SK-N-SH (cell line): ENCODE data around the gene NELFA.

ENCODE experiments used
- CHD2 ChIP-seq: fragments of 150-350 bp; IDR thresholded peaks from 2 replicates; pipeline ENCODE4 v1.6.1; 2018; ENCODE audit warnings: low read length; ENCODE audit not compliant: partially characterized antibody
- CTCF ChIP-seq: fragments of 200-600 bp; sonication (generic); IDR thresholded peaks from 2 replicates; pipeline ENCODE4 v1.6.1; 2017; ENCODE audit warnings: antibody characterized with exemption, mild to moderate bottlenecking, moderate library complexity
- EZH2phosphoT487 ChIP-seq: fragments of 200-600 bp; sonication (generic); IDR thresholded peaks from 2 replicates; pipeline ENCODE4 v1.6.1; 2017; ENCODE audit warnings: low read depth, mixed run types, mild to moderate bottlenecking, antibody characterized with exemption, moderate library complexity, borderline replicate concordance
- PBX3 ChIP-seq: IDR thresholded peaks from 2 replicates; pipeline ENCODE4; 2012
- POLR2AphosphoS5 ChIP-seq: IDR thresholded peaks from 2 replicates; pipeline ENCODE4 v1.6.1; 2012; ENCODE audit warnings: low read depth, low read length
- RFX5 ChIP-seq: IDR thresholded peaks from 2 replicates; pipeline ENCODE4 v1.6.1; 2012; ENCODE audit warnings: mild to moderate bottlenecking, improper control_type of control experiment, low read length
- SMC3 ChIP-seq: IDR thresholded peaks from 2 replicates; pipeline ENCODE4 v1.6.1; 2012; ENCODE audit warnings: low read depth, low read length, improper control_type of control experiment
- TF ChIP-seq, protein P1 (sequence below): IDR thresholded peaks from 2 replicates; pipeline ENCODE4 v1.4.0; 2012; ENCODE audit warnings: low read depth
- TF ChIP-seq, protein P2 (sequence below): IDR thresholded peaks from 2 replicates; pipeline ENCODE4 v1.4.0; 2012; ENCODE audit warnings: low read depth, borderline replicate concordance

- TF ChIP-seq EZH2phosphoT487 (no peak), CTCF (no peak), SMC3 (no peak), PBX3 (no peak), POLR2AphosphoS5 (no peak), CHD2 (no peak), RFX5 (no peak)
- TF ChIP-seq, protein P1, sequence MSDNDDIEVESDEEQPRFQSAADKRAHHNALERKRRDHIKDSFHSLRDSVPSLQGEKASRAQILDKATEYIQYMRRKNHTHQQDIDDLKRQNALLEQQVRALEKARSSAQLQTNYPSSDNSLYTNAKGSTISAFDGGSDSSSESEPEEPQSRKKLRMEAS = no peak
- TF ChIP-seq, protein P2, sequence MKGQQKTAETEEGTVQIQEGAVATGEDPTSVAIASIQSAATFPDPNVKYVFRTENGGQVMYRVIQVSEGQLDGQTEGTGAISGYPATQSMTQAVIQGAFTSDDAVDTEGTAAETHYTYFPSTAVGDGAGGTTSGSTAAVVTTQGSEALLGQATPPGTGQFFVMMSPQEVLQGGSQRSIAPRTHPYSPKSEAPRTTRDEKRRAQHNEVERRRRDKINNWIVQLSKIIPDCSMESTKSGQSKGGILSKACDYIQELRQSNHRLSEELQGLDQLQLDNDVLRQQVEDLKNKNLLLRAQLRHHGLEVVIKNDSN = no peak
Measured at GRCh38 chr4:1964971-1965370, 43.8 kb downstream of the NELFA start.
